ENCODE measurements around the gene CC2D1B. TPM values are rescaled to one million over a fixed set of nuclear protein-coding genes. Genes with fewer than 3 reads are reported as not detected.

CC2D1B gene
- total and polyA plus RNA-seq, 9 donors = 15.5 to 38.9 (median 27.0) TPM

- no peak for DNase-seq
- intact Hi-C loops (cut with DNase I) = no loop called here
- no peaks in the 10 kb centered on the region for H3K36me3 ChIP-seq
These were observed 13.3 kb downstream of the CC2D1B start for GRCh38 chr1:52352690-52353089.

GRCh38 chr1:52348704-52349300 is 17.2 kb downstream of the CC2D1B start:
- TF ChIP-seq EP300 (IDR thresholded peaks at IDR 0.05) (no peak), CTCF (IDR thresholded peaks at IDR 0.05) (no peak), POLR2A (IDR thresholded peaks at IDR 0.05) (no peak)
- no peaks in the 10 kb centered on the region for H3K27me3 ChIP-seq
- peaks cover 2% of the 10 kb centered on the region for H3K4me1 ChIP-seq (ENCODE audit: insufficient read depth)
- intact Hi-C loops (cut with DNase I) = no loop called here
- H3K9me3 ChIP-seq = no peaks in the 10 kb centered on the region
- WGBS, 3 donors = 24 to 41% (median 34%) methylated on average over 8 of the region's 8 CpGs
- H3K27ac ChIP-seq = no peak overlapping the region
- H3K4me3 ChIP-seq = no peak overlapping the region
- no peak for DNase-seq
- no peaks in the 10 kb centered on the region for H3K36me3 ChIP-seq

More at GRCh38 chr1:52352690-52353089, 13.3 kb downstream of the CC2D1B start:
- H3K4me1 ChIP-seq (ENCODE audit: insufficient read depth) = peaks cover 2% of the 10 kb centered on the region
- no peak overlapping the region for H3K27ac ChIP-seq
- TF ChIP-seq EP300 (IDR thresholded peaks at IDR 0.05) (no peak), CTCF (IDR thresholded peaks at IDR 0.05) (no peak), POLR2A (IDR thresholded peaks at IDR 0.05) (no peak)
- no peaks in the 10 kb centered on the region for H3K9me3 ChIP-seq
- H3K27me3 ChIP-seq = no peaks in the 10 kb centered on the region
- 58 to 69% (median 65%) methylated on average over 7 of the region's 7 CpGs for WGBS, 3 donors
- H3K4me3 ChIP-seq = no peak overlapping the region

GRCh38 chr1:52346653-52347052 is 19.4 kb downstream of the CC2D1B start:
- TF ChIP-seq CTCF (IDR thresholded peaks at IDR 0.05) (no peak), POLR2A (IDR thresholded peaks at IDR 0.05) (no peak), EP300 (IDR thresholded peaks at IDR 0.05) (no peak)
- H3K27me3 ChIP-seq = no peaks in the 10 kb centered on the region
- peaks cover 2% of the 10 kb centered on the region for H3K4me1 ChIP-seq (ENCODE audit: insufficient read depth)
- intact Hi-C loops (cut with DNase I) = no loop called here
- H3K36me3 ChIP-seq = no peaks in the 10 kb centered on the region
- H3K9me3 ChIP-seq = no peaks in the 10 kb centered on the region
- DNase-seq = no peak
- no peak overlapping the region for H3K4me3 ChIP-seq
- WGBS, 3 donors = 81 to 89% (median 83%) methylated on average over 4 of the region's 4 CpGs
- H3K27ac ChIP-seq = no peak overlapping the region

- no peaks in the 10 kb centered on the region for H3K27me3 ChIP-seq
- H3K36me3 ChIP-seq = no peaks in the 10 kb centered on the region
- intact Hi-C loops (cut with DNase I) = no loop called here
- no peak for TF ChIP-seq POLR2A (IDR thresholded peaks at IDR 0.05)
- TF ChIP-seq CTCF (IDR thresholded peaks at IDR 0.05) = no peak
- TF ChIP-seq EP300 (IDR thresholded peaks at IDR 0.05) = no peak
- 72 to 83% (median 77%) methylated on average over 2 of the region's 2 CpGs for WGBS, 3 donors
- H3K9me3 ChIP-seq = no peaks in the 10 kb centered on the region
- H3K27ac ChIP-seq = no peak overlapping the region
- no peaks in the 10 kb centered on the region for H3K4me1 ChIP-seq (ENCODE audit: insufficient read depth)
- no peak overlapping the region for H3K4me3 ChIP-seq
- no peak for DNase-seq
These were observed 20.8 kb downstream of the CC2D1B start for GRCh38 chr1:52345252-52345651.
